ENCODE measurements around the gene PYCR2.
A peak's percentile ranks its signal among the peaks of the same experiment; 100 is the strongest.
"Not testable (repeated sequence)": the region's sequence is repeated elsewhere in the genome, so short reads cannot be mapped to it uniquely, and the experiment has no call there.

Gene PYCR2

DNA sequence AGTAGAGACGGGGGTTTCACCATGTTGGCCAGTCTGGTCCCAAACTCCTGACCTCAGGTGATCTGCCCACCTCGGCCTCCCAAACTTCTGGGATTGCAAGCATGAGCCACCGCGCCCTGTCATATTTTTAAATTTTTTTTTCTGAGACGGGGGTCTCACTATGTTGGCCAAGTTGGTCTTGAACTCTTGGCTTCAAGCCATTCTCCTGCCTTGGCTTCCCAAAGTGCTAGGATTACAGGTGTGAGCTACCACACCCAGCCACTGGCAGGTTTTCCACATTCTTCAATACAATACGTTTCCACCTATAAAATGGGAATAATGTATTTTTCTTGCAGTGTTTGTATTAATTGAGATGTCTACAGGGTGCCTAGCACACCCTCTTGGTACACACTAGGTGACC lies 31.7 kb downstream of the PYCR2 start:
- DNase-seq (ENCODE audit: insufficient read length, low spot score) (no peak), FAIRE-seq (no peak)

DNA sequence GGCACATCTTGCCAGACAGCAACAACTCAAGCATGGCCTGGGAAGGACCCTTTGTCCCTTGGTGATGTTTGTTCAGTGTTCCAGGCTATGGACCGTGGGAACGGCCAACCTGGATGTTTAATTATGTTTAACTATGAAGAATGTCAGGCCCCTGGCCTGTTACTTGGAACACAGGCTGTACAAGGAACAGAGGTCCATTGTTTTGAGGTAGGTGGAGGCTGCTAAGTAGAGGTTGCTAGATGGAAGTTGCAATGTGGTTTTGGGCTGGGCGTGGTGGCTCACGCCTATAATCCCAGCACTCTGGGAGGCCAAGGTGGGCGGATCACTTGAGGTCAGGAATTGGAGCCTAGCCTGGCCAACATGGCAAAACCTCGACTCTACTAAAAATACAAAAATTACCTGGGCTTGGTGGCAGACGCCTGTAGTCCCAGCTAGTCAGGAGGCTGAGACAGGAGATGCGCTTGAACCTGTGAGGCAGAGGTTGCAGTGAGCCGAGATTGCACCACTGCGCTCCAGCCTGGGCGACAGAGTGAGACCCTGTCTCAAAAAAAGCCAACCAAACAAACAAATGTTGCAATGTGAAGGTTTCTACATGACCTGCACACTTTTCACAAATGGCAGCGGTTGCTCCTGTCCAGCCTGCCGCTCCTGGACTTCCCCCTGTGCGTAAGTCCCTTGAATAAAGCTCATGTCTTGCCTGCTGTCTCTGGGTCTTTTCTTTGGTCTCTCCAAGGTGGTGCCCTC lies 32.6 kb downstream of the PYCR2 start:
- FAIRE-seq (no peak), DNase-seq (ENCODE audit: insufficient read length, low spot score) (no peak)

DNA sequence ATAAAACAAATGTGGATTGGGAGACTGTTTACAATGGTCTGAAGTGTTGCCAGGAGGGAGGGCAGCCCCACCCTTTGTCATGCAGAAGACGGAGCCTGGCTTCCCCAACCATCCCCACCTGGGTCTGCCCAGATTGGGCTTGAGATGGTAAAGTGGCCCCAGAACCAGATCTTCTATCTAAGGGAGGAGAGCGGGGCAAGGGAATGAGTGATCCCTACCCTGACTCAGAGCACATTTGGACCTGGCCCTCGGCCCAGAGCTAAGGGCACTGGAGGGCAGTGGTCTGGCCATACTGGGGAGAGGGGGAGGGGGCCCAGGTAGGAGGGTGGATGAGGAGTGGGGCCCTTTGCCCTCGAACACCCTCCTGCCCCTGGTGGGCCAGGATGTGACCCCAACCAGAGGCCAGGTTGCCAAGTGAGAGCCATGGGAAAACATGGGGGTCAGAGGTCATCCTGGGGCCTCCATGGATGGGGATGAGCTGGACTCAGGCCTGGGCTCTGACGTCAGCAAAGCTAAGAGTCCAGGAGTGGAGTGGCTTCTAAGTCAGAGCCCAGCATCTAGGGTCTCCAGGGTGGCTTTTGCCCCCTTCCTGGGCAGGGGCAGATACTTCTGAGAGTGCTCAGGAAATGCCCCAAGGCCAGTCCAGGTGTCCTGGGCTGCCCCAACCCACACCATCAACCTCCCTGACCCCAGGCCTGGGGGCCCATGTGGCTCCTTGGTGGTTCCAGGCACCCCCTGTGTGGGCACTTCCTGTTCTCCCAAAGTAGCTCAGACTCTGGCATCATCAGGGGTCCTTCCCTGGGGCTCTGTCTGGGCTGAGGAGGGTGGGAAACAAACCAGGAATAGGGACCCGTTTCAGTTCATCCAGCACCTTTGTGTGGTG lies 33.5 kb downstream of the PYCR2 start:
- DNase-seq (ENCODE audit: insufficient read length, low spot score) (no peak), FAIRE-seq (no peak)

DNA sequence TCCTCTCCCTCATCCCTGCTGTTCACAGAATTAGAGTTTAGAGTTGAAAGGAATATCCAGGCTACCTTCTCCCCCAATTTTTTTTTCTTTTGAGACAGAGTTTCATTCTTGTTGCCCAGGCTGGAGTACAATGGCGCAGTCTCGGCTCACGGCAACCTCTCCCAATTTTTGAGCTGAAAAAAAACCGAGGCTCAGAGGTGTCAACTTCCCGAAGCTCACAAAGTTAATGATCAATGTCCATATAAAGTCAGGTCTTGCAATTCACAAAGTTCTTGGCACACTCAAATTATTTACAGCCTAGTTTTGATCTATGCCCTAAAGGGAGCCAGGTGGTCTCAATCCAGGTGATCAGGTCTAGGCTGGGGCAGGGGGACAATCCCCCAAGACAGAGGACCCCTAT lies 34.3 kb downstream of the PYCR2 start:
- DNase-seq (ENCODE audit: insufficient read length, low spot score), result no peak
- no peak for FAIRE-seq

DNA sequence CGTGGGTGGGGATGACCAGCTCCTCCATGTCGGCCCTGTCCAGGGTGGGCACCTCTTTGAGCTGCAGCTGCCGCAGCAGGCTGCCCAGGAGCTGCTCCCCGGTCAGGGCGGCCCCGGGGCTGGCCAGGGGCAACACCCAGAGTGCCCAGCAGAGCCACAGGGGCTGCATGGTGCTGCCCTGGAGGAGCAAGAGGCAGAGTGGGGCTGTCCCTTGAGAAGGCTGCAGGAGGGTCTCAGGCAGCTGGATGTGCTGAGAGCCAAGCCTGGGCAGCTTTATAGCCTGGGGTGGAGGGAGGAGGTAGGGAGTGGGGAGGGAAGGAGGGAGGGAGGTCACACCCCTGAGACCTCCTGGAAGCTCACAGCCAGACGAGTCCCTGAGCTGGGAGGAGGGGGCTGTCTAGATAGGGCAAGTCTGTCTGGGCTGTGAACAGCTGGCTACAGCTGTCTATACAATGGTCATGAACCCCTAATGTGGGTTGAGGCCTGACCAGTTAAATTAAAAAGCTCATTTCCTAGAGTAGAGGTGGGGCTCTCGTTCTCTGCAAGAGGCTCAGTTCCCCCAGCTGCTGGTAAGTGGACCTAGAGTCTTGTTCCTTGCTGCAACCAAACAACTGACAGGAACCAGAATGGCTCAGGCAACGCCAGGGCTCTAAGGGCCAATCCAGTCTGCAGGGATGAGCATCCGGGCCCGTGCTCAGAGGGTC lies 35.0 kb downstream of the PYCR2 start, which contains the start of gene LEFTY1:
LEFTY1 (minus strand) TSS at position 249 of the 704 bp plus-strand sequence; CDS start at position 169, 80 bp downstream.
- FAIRE-seq (no peak), DNase-seq (ENCODE audit: insufficient read length, low spot score) (no peak)

DNA sequence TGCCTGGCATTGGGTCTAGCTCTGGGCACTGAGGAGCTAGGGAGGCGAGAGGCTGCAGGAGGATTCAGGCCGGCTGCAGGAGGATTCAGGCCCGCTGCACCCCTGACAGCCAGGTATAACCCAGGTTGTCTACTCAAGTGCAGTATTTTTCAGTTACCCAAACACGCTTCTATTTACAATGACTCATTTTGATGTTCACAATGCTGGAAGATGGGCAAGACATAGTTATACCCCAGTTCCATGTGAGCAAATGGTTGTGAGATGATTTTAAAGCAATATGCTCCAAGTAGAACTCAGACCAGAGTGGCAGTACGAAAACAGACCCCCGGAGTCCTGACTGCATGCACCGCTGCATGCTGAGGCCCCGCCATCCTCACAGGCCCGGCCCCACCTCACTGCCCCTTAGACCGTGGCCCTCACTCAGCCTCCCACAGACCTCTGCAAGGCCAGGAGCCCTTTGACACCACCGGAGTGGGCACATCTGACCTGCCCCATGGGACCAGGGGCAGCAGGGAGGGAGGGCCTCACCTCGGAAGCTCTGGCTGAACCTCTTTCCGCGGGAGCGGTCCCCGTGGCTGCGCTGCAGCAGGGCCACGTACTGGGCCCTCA lies 35.7 kb downstream of the PYCR2 start:
- FAIRE-seq (no peak), DNase-seq (ENCODE audit: insufficient read length, low spot score) (no peak)

DNA sequence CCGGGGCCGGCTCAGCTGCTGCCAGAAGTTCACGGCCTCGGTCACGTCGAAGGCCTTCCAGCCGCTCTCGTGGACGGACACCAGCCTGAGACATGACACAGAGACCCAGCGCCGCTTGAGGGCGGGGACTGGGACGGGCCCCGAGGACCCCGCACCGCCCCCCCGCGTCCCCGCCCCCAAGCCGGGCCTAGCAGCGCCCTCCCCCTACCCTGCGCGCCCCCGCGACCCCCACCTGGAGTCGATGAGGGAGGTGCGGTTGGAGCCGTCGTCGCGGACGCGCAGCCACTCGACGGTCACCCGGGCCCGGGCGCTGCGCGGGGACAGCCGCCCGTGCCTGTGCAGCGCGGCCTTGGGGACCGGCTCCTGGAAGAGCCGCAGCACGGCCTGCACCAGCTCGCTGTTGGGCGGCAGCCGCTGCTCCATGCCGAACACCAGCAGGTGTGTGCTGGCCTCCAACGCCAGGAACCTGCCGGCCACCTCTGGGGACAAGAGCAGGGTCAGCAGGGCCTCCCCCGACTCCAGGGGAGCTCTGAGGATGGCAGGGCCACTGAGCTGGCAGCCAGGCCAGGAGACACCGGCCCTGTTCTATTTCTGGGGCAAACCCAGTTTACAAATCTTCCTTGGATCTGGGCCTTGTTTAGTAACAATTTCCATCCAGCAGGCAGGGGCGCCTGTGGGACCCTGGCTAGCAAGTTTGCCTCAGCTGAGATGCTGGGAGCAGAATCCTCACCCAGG lies 36.3 kb downstream of the PYCR2 start:
- not testable (repeated sequence) for FAIRE-seq

DNA sequence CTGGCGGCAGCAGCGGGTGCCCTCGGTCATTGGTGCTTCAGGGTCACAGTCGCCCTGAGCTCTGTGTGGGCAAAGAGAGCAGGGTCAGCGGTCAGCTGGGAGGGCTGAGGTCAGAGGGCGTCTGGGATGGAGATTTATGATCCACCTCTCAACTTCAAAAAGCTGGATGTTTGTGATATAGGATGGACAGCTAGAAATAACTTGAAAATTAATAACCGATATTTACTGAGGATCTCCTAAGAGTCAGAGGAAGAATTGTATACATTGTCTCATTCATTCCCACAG lies 37.1 kb downstream of the PYCR2 start:
- no peak for DNase-seq (ENCODE audit: insufficient read length, low spot score)
- no peak for FAIRE-seq

More for the DNA sequence above, 36.3 kb downstream of the PYCR2 start:
- DNase-seq (ENCODE audit: insufficient read length, low spot score), result not testable (repeated sequence)

DNA sequence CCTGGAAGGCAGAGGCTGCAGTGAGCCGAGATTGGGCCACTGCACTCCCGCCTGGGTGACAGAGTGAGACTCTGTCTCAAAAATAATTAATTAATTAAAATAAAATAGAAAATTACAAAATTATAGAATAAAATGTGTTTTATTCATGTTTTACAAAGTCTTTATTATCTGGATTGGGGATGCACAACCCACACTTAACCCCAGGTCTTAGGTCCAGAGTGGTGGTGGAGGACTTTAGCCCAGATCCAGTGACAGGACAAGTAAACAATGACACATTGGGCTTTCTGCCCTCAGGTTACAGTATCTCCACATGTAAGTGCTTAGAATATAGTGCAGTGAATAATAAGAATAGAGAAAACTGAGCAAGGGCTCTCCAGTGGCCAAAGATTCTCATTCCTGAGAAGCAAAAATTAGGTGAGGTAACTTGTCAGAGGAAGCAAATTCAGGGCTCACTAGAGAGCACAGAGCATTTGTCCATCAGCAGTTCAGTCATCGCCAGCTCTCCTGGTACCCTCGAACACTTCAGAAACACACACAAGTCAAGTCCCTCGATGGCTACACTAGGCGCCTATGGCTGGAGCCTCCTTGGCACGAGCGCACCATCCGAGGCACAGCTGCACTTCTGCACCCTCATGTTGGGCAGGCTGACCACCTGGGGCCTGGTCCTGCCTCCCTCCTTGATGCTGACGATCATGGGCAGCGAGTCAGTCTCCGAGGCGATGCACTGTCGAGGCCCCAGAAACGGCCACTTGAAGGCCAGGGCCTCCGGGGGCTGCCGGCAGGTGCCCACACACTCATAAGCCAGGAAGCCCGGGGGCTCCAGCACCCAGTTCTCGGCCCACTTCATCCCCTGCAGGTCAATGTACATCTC lies 37.7 kb downstream of the PYCR2 start:
- no peak for FAIRE-seq

DNA sequence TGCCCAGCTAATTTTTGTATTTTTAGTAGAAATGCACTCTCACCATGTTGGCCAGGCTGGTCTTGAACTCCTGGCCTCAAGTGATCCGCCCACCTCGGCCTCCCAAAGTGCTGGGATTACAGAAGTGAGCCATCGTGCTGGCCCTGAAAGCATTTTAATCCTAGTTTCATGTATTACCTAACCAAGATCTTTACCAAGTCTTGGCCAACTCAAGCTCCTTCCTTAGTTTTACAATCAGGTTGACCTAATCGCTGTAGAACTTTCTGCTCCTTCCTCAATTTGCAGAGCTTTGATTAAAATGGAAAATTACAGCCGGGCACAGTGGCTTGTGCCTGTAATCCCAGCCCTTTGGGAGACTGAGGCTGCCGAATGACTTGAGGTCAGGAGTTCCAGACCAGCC lies 38.7 kb downstream of the PYCR2 start:
- FAIRE-seq, result no peak
- no peak for DNase-seq (ENCODE audit: insufficient read length, low spot score)

More for the DNA sequence above, 37.7 kb downstream of the PYCR2 start:
- no peak for DNase-seq (ENCODE audit: insufficient read length, low spot score)

DNA sequence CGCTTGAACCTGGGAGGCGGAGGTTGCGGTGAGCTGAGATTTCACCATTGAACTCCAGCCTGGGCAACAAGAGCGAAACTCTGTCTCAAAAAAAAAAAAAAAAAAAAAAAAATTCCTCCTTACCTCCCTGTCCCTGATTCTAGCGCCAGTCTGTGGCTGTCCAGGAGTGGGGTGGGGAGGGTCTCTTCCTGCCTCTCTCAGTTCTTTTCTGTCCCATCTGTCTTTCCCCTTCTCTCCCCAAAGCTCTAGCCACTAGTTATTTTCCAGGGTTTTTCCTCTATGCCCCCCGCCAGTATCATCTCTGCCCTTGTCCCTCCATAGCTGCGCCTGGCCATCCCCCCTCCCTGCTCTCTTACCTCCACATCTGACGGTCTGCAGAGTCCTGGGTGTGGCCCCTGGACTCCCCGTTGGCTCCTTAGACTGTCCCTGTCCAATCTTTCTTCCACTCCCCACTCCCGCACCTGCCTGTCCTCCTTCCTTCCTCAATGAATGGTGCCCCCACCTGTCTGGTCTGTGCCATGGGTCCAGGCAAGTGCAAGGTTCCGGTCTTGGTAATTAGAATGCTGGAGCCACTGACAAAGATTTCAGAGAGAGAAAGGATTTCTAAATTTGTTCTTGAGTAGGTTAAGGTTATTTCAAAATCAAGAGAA lies 40.3 kb downstream of the PYCR2 start:
- FAIRE-seq, result no peak
- DNase-seq (ENCODE audit: insufficient read length, low spot score), result no peak

DNA sequence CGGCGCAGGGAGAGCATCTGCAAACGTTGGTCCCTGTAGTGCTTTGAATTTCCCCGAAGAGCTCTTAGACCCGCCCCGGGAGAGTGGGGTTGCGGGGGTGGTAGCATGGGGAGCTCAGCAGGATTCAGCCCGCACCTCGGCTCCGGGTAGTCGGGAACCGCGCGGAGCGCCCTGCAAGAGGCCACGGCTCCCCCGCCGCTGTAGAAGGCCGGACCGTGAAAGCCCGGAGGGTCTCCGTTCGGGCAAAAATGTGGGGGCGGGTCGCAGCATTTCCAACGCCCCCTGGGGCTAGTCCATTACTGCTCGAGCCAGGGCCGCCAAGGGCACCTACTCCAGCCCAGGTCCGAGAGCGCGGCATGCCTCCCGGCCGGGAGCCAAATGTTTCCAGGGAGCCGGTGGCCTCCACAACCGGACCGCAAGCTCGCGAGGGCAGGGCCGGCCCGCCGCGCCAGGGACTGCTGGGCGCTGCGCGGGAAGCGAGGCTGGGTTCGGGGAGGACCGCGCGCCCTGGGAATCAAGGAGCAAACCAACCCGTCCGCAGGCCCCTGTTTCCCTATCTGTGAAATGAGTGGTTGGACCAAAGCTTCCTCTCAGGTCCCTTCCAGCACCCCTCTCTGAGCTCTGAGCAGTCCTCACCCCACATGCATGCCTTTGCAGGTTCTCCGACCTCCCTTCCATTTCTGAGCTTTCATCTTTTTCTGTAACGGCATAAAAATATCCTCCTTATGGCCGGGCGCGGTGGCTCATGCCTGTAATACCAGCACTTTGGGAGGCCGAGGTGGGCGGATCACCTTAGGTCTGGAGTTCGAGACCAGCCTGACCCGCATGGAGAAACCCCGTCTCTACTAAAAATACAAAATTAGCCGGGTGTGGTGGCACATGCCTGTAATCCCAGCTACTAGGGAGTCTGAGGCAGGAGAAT lies 41.1 kb downstream of the PYCR2 start:
- FAIRE-seq (no peak), DNase-seq (ENCODE audit: insufficient read length, low spot score) (peak; percentile 53)

DNA sequence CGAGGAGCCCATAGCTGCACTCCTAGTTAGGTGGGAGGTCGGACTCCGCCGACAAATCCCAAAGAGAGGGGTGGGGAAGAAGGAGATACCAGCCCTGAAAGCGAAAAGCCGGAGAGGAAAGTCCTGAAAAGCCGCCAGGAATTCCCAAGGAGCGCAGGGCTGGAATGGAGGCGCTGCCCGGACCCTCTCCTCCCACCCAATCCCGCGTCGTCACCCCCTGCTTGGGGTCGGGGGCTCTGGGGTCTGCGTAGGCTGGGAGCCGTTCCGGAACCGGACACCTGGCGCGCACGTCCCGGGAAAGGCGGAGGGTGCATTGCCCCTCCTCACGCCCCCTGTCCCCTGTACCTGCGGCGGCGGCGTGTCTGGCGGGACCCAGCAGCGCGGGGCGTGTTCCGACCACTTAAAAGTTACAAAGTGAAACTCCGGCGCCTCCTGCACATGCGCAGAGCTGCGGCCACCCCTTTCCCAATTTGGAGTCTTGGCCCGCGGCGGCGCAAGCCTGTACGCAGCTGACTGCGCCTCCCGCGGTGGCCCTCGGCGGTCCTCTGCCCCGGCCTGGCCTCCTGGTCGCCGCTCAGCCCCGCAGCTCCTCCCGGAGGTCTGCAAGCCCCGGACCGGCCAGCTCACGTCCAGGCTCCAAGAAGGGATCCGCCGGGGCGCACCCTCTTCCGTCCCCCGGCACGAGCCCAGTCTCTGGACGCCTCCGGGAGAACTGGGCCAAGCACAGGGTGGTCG lies 41.9 kb downstream of the PYCR2 start, which contains the start of gene TMEM63A:
TMEM63A (minus strand) TSS at position 422 of the 735 bp plus-strand sequence. CDS start 4,800 bp downstream, outside the sequence.
- FAIRE-seq, result no peak
- DNase-seq (ENCODE audit: insufficient read length, low spot score), result peak; percentile 95

DNA sequence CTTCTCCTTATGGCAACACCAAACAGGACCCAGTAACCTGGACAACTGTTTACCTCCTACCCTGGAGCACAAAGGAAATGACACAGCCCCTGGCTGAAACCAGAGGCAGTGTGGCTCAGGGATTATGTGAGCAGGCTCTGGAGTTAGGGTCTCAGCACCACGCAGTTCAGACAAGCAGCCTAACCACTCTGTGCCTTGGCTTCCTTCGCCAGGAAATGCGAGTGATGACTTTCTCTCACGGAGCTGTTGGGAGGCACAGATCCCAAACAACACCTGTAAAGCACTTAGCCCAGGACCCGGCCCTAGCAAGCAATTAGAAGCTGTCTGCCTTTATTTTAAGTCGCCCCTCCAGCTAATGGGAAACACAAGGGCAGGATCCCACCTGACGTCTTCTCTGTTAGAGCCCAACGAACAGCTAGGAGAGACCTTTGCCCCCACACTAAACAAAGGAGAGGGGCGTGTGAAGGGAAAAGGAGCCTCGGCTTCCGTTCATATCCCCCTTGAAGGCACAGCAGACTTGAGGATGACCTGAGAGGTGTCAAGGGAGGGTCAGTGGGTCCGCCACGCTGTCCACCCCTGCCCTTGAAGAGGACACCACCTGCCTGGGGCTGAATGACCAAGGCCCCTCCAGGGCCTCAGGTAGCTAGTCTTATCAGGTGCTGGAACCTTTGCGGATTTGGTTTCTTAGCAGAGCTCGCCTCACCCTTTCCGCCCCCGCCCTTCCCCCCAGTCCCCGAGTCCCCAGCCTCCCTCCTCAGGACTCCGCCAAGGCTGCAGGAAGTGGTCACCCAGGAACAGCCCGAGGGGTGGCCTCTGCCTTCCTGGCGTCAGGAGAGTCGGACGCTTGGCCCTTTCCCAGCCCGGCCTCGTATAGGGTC lies 42.7 kb downstream of the PYCR2 start:
- DNase-seq (ENCODE audit: insufficient read length, low spot score) (peak; percentile 77), FAIRE-seq (no peak)

DNA sequence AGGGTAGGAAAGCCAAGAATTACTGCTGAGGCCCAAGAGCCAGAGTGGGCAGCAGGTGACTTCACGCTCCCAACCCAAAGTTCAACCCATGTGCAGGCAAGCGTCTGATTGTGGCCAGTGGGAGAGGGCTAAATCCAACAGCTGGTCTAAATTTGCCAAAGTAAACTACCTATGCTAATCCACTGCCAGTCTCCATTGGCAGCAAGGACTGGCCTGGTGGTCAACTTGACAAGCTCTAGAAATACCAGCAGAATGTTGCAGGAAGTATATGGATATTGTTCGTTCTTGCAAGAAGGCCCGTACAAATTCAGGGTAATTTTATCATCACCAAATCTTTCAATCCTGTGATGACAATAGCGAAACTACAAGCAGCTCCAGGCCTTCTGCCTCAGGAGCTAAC lies 43.4 kb downstream of the PYCR2 start:
- no peak for FAIRE-seq

DNA sequence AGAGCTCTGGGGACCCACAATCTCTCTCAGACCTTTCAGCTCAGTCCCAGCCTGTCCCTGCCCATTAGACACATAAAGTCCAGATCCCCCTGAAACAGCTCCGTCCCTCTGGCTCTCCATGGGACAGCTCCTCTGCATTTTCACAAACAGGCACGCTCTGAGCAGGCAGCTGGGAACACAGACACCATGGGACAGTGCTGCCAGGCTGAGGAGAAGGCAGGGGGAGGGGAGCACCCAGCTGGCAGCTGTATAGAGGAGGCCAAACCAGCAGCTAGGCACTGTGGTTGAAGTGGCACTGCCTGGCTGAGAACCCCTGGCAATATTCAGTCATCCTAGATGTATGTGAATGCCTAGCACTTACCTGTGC lies 43.8 kb downstream of the PYCR2 start:
- no peak for DNase-seq (ENCODE audit: insufficient read length, low spot score)
- FAIRE-seq, result no peak

More for the DNA sequence above, 43.4 kb downstream of the PYCR2 start:
- no peak for DNase-seq (ENCODE audit: insufficient read length, low spot score)
